Measurements from ENCODE around the gene UFM1.
"Not testable (repeated sequence)": the region's sequence is repeated elsewhere in the genome, so short reads cannot be mapped to it uniquely, and the experiment has no call there.

The UFM1 gene

GRCh38 chr13:38366954-38367645 lies 17.4 kb downstream of the UFM1 start:
- DNase-seq = no peak

GRCh38 chr13:38369058-38369457 lies 19.4 kb downstream of the UFM1 start:
- DNase-seq = no peak

- not testable (repeated sequence) for DNase-seq
These were observed 20.4 kb downstream of the UFM1 start for GRCh38 chr13:38370096-38370495.

GRCh38 chr13:38372820-38373383 lies 23.3 kb downstream of the UFM1 start:
- DNase-seq = no peak

- no peak for DNase-seq
These were observed 26.9 kb downstream of the UFM1 start for GRCh38 chr13:38376546-38376945.

GRCh38 chr13:38381890-38382289 lies 32.2 kb downstream of the UFM1 start:
- peak; percentile 19 for DNase-seq

GRCh38 chr13:38382946-38383345 lies 33.3 kb downstream of the UFM1 start:
- no peak for DNase-seq

- no peak for DNase-seq
These were observed 34.5 kb downstream of the UFM1 start for GRCh38 chr13:38384171-38384570.

GRCh38 chr13:38385153-38385891 lies 35.7 kb downstream of the UFM1 start:
- no peak for DNase-seq

- no peak for DNase-seq
These were observed 36.8 kb downstream of the UFM1 start for GRCh38 chr13:38386421-38386820.

GRCh38 chr13:38391341-38391740 lies 41.7 kb downstream of the UFM1 start:
- DNase-seq = no peak

- DNase-seq = no peak
These were observed 45.3 kb downstream of the UFM1 start for GRCh38 chr13:38394777-38395496.

GRCh38 chr13:38395497-38395788 lies 45.8 kb downstream of the UFM1 start:
- DNase-seq = no peak

- DNase-seq = no peak
These were observed 49.3 kb downstream of the UFM1 start for GRCh38 chr13:38398711-38399493.

- no peak for DNase-seq
These were observed 49.9 kb downstream of the UFM1 start for GRCh38 chr13:38399535-38399934.

- no peak for DNase-seq
These were observed 51.6 kb downstream of the UFM1 start for GRCh38 chr13:38401276-38401675.

GRCh38 chr13:38405216-38405615 lies 55.6 kb downstream of the UFM1 start:
- no peak for DNase-seq

- DNase-seq = no peak
These were observed 60.1 kb downstream of the UFM1 start for GRCh38 chr13:38409771-38410170.

- DNase-seq = no peak
These were observed 62.6 kb downstream of the UFM1 start for GRCh38 chr13:38412266-38412665.
